ENCODE measurements around the gene SPATS2. TPM values are rescaled to one million over a fixed set of nuclear protein-coding genes. Genes with fewer than 3 reads are reported as not detected.

The SPATS2 gene
- total and polyA plus RNA-seq, 11 donors: 3.0 to 9.1 (median 5.7) TPM

GRCh38 chr12:49446571-49446970, 79.3 kb downstream of the SPATS2 start:
- peaks cover 0 to 4% (median 0%) of the 10 kb centered on the region in 12 donors for H3K4me1 ChIP-seq
- peaks cover 0 to 8% (median 0%) of the 10 kb centered on the region in 9 donors for H3K36me3 ChIP-seq
- TF ChIP-seq POLR2A (IDR thresholded peaks at IDR 0.05) (no peak), CTCF (IDR thresholded peaks at IDR 0.05) (no peak)
- intact Hi-C loops (cut with DNase I): loop anchor here in 1 of 10 donors (10.0 kb wide), 1 partner anchor 72 kb away; no protein-coding TSS in a partner anchor
- no peak for ATAC-seq
- H3K27me3 ChIP-seq: no peaks in the 10 kb centered on the region
- DNase-seq: no peak
- 87 to 99% (median 97%) methylated on average over 4 of the region's 4 CpGs for WGBS, 4 donors
- H3K27ac ChIP-seq: no peak overlapping the region
- H3K9me3 ChIP-seq: peaks cover 0 to 25% (median 0%) of the 10 kb centered on the region in 12 donors
- no peak overlapping the region for H3K4me3 ChIP-seq

DNA sequence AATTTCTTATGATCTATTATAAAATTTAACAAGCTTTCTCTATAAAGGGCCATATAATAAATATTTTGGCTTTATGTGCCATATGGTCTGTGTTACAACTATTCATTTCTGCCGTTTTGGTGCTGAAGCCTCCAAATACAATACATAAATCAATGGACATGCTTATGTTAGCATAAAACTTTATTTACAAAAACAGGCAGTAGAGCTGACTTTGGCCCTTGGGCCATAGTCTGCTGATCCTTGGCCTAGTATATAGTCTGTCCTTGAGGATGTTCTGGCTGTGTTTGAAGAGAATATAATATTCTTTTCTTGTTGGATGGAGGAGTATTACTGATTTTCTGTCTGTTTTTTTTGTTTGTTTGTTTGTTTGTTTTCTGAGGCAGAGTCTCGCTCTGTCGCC, 81.6 kb downstream of the SPATS2 start:
- ATAC-seq (no peak), DNase-seq (no peak)
- Histone ChIP-seq H3K27ac (no peak overlapping the region), H3K36me3 (no peaks in the 10 kb centered on the region), H3K4me1 (peaks cover 0 to 6% (median 0%) of the 10 kb centered on the region in 12 donors), H3K27me3 (no peaks in the 10 kb centered on the region), H3K4me3 (no peak overlapping the region), H3K9me3 (peaks cover 0 to 25% (median 0%) of the 10 kb centered on the region in 12 donors)
- intact Hi-C loops (cut with DNase I): loop anchor here in 1 of 10 donors (10.0 kb wide), 1 partner anchor 74 kb away; no protein-coding TSS in a partner anchor
- TF ChIP-seq POLR2A (IDR thresholded peaks at IDR 0.05): no peak
- no peak for TF ChIP-seq CTCF (IDR thresholded peaks at IDR 0.05)
- WGBS, 4 donors: 94 to 98% (median 96%) methylated on average over 3 of the region's 3 CpGs

DNA sequence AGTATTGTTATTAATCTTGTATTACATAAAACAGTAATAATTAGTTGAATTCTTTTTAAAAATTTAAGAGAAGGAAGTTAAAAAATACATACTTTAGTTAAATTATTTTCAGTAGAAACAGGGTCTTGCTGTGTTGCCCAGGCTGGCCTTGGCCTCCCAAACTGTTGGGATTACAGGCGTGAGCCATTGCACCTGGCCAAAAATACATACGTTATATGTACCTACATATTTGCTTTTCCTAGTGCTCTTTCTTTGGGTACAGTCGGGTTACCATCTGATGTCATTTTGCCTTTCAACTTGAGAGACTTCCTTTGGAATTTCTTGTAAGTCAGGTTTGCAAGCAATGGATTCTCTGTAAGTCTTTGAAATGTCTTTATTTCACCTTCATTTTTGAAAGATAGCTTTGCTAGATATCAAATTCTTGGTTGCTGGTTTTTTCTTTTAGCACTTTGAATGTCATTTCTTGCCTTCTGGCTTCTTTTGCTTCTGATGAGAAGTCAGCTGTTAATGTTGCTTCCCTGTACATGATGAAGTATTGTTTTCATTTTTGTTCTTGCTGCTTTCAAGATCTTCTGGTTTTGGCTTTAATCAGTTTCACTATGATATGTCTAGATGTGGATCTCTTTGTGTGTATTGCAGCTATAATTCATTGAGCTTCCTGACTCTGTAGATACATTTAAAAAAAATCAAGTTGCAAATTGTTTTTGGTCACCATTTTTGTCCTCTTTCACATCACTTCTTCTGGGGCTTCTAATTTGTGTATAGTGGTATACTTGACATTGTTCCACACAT, 84.4 kb downstream of the SPATS2 start:
- peaks cover 0 to 7% (median 0%) of the 10 kb centered on the region in 12 donors for H3K4me1 ChIP-seq
- no peak overlapping the region for H3K4me3 ChIP-seq
- 90 to 94% (median 92%) methylated on average over 3 of the region's 3 CpGs for WGBS, 4 donors
- intact Hi-C loops (cut with DNase I): no loop called here
- no peaks in the 10 kb centered on the region for H3K27me3 ChIP-seq
- H3K27ac ChIP-seq: peak overlapping the region in 1 of 12 donors; percentile 39
- H3K36me3 ChIP-seq: no peaks in the 10 kb centered on the region
- TF ChIP-seq POLR2A (IDR thresholded peaks at IDR 0.05) (no peak), CTCF (IDR thresholded peaks at IDR 0.05) (no peak)
- DNase-seq: no peak
- ATAC-seq: no peak
- H3K9me3 ChIP-seq: peaks cover 0 to 17% (median 0%) of the 10 kb centered on the region in 12 donors

- intact Hi-C loops (cut with DNase I): no loop called here
- WGBS, 4 donors: 94 to 99% (median 97%) methylated on average over 6 of the region's 6 CpGs
- Histone ChIP-seq H3K4me1 (peaks cover 0 to 11% (median 2%) of the 10 kb centered on the region in 12 donors), H3K27ac (no peak overlapping the region), H3K36me3 (no peaks in the 10 kb centered on the region), H3K27me3 (no peaks in the 10 kb centered on the region), H3K4me3 (no peak overlapping the region), H3K9me3 (no peaks in the 10 kb centered on the region)
- TF ChIP-seq POLR2A (IDR thresholded peaks at IDR 0.05): no peak
- TF ChIP-seq CTCF (IDR thresholded peaks at IDR 0.05): no peak
- ATAC-seq: no peak
- no peak for DNase-seq
These were observed 88.2 kb downstream of the SPATS2 start for GRCh38 chr12:49455501-49455900.

Data from heart left ventricle (tissue), 16 donors.